NOMO-1 treated with dmso at 0.1 percent for 144 hours (cell line): ENCODE data around the gene CSNK1A1L.

Source experiments
- DNase-seq: peaks from one replicate; lab custom pipeline; 2025; ENCODE audit not compliant: unreplicated experiment; lab: John Stamatoyannopoulos, UW

Gene CSNK1A1L

DNA sequence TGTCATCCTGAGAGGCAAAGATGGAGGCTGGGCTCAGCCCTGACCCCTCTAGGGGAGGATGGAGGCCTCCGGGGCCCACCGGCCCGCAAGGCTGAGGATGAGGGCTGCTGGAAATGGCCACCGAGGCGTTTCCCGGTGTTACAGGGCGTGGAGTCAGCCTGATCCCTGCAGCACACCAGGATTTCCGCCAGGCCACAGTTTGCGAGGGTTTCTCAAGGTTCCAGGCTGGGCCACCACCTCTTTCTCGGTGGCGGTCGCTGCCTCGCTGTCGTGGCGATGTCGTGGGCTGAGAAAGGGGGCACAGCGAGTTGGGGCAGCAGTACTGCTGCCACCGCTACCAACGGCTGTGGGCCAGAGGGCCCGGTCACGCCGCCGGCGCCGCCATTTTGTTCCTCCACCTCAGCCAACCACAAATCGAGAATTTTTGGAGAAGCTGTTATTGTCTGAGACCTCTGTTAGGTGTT lies at the start of gene CSNK1A1L:
TSS of gene CSNK1A1L (minus strand) at position 414 of the 464 bp plus-strand sequence. CDS start at position 6, 408 bp downstream.
- DNase-seq, result no peak

DNA sequence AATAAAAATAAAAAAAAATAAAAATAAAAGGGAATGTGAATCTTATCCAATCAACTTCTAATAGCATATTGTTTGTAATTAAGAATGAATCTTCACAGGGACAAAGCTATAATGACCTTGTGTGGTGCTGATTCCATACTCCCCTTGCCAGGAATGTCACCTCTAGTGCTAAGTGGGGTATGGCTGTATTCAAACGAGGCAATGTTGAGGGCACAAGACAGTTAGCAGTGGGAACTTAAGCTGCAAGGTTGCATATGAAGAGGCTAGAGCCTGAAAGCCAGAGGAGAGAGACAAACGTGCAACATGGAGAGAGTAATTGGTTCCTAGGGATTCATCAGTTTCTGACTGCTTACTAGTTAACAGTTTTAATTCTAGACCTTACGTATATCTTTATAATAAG lies 43.9 kb upstream of the CSNK1A1L start:
- DNase-seq, result no peak

DNA sequence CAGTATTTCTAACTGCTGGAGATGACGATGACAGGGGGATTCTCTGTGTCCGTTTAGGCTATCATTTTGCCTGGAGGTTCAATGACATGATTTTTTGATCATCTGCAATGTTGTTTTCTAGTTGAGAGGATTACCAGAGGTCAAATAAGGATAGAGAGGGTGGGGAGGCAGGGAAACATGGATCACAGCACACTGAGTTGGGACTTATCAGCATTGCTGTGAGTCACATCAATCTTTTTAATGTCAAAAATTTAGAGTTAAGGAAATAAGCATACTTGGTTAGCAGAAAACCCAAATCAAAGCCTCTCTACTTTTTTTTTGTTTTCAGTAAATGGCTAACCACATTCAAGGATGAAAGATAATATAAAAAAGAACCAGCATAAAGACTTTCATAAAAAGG lies 43.0 kb upstream of the CSNK1A1L start:
- no peak for DNase-seq

DNA sequence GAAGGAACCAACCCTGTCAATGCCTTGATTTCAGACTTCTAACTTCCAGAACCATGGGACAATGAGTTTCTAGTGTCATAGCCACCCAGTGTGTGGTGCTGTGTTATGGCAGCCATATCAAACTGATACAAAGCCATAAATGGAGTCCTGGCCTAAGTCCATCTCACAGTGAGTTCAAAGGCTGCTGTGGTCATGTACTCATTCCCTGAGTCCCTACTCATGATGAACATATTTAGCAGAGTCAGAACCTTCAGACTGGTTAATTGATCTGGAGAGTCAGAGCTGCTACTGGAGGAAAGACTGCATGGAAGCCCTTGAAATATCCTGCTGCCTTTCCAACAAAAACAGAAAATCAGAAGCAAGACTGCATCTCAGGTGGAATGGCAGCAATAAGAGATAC lies 39.2 kb upstream of the CSNK1A1L start:
- DNase-seq, result no peak

DNA sequence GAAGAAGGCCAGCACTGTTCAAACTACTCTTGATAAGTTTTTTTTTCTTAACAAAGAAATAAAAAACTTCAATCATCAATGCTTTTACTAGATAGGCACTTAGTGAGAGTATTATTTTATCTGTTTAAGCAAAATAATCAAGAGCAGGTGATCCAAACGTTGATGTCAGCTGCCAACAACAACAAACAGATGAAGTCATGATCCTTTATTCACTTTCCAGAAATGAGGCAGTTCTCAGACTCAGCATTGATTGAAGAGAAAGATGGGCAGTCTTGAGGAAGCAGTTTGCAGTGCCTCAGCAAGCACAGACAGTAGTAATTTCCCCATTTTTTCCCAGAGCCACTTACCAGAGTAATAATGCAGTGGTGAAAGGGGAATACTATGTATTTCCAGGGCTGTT lies 38.4 kb upstream of the CSNK1A1L start:
- no peak for DNase-seq

DNA sequence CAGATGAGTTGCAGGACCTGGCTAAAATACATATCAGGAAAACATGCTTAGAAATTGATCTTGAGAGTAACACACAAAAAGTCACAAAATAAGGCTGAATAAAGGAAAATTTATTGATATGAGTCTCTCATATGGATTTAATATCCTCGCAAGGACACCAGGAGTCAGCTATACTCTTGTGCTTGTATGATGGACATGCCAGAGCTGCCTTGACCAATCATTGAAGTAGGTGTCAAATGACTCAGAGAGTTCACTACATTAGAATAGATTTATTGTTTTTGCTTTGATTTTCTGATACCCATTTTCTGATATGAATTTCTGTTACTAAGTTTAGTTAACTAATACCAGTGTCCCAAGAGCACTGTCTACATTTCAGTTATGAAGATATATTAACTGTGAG lies 37.4 kb upstream of the CSNK1A1L start:
- DNase-seq, result no peak

DNA sequence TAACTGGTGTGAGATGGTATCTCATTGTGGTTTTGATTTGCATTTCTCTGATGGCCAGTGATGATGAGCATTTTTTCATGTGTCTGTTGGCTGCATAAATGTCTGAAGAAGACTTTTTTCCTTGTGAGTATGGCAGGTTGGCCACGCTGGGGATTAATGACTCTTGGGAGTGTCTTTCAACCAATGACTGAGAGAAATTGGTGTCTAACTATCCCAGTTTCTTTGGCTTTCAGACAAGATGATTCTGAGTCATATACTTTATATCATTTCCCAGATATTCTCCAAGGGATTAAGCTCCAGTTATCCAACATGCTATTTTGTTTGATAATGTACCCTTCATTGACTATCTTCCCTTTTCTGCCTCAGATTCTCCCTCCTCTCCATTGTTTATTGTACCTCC lies 35.5 kb upstream of the CSNK1A1L start:
- no peak for DNase-seq

DNA sequence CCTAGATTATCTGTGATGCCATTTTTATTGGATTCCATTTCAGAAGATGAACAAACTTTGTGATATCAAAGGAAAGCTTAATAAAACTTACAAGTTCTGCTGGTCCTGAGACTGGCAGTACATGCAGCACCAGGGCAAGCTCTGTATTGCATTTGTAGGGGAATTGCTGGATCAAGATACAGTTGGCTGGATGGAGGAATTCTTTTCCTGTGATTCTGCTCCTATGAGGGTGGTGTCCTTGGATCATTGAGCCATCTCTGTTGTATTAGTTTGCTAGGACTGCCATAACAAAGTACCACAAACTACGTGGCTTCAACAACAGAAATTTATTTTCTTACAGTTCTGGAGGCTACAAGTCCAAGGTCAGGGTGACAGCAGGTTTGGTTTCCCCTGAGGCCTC lies 33.9 kb upstream of the CSNK1A1L start:
- no peak for DNase-seq

DNA sequence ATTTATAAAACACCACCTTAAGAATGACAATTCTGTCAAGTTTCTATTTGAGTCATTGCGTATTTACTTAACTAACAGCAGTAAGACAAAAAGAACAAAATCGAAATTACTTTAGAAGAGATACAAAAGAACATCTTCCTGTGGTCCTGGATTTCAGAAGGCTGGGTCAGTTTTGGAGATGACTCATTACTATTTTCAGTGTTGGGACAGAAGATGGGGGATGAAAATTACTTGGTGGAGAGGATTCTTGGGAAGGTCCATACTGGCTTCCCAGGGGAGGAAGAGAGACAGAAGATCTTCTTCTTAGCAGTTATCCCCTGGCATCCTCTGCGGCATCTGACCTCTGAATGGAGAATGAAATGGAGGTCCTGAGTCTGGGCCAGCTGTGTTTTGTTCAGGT lies 33.5 kb upstream of the CSNK1A1L start:
- DNase-seq, result no peak

DNA sequence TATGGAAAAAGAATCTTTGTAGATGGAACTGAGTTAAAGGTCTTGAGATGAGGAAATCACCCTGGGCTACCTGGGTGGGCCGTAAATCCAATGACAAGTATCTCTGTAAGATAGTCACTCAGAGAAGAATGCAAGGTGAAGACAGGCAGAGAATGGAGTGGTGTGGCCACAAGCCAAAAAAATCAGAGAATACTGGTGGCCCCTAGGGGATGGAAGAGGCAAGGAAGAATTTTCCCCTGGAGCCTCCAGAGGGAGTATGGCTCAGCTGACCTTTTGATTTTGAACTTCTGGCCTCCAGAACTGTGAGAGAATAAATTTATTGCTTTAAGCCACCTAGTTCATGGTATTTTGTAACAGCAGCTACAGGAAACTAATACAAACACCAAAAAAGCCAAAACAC lies 32.7 kb upstream of the CSNK1A1L start:
- no peak for DNase-seq

DNA sequence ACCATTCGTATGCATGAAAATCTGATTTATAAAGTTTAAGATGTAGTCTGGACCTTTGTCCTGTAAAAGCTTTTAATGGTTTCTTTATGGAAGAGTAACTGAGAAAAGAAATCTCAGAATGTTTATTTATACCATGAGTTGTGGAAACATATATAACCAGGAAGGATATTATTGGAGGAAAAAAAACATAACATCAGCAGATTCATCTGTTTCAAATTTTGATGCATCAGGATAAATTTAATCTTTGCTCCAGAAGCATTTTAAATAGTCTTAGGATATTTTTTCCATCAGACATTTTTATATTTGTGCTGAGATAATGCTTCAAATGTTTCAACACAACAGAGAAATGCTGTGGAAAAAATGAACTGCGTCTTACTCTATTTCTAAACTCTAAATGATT lies 31.2 kb upstream of the CSNK1A1L start:
- DNase-seq, result no peak

DNA sequence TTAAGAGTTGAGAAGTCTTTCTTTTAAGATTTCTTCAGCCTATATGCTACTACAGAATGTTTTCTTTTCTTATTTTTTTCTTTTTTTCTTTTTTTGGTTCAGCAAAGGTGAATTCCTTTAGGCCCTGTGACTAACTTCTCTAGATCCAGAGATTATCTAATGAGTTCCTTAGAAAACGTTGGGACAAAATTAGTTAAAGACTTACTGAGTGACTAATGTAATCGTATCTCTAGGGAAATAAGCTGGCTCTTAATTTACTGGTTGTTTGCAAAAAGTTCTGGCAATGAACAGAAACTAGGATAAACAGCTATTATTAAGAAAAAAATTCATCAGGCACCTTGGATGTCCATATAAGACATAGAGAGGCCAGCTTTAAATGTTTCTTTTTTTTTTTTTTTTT lies 30.7 kb upstream of the CSNK1A1L start:
- no peak for DNase-seq

DNA sequence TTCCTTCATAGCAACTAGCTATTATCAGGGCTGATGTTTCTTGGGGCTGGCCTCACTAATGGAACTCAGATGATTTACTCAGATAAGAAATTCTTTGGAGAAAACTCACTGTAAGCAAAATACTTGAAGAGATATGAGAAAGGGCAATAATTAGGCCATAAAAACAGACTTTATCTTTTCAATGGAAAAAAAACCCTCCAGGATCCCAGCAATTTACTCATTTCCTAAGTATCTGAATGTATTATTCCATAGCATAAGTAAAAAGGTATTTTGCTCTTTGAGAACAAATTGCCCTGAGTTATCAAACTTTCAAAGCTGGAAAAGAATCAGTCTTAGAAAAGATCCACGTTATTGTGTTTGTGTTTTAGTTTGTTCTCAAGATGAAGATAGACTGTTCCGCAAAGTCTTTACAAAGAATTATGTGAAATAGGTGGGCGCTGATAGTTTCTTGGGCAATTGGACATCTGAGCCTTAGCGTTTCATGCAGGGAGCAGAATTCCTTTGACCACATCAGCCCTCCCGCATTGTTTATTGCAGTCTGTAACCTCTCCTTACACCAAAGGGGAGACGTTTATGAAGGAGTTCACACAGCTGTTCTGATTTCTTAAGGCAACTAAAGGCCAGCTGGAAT lies 29.1 kb upstream of the CSNK1A1L start:
- DNase-seq, result no peak

DNA sequence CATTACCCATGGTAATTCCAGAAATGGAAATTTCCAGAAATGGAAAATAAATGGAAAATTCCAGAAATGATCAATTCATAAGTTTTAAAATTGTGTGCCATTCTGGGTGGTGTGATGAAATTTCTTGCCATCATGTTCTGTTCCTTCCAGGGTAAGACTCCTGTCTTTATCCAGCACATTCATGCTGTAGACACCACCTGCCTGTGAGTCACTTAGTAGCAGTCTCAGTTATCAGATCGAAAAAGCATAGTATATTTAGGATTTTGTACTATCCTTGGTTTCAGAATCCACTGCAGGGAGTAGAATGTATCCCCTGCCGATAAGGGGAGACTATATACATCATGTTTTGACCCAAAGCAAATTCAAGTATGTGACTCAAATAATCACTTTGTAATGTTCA lies 26.7 kb upstream of the CSNK1A1L start:
- DNase-seq, result no peak

DNA sequence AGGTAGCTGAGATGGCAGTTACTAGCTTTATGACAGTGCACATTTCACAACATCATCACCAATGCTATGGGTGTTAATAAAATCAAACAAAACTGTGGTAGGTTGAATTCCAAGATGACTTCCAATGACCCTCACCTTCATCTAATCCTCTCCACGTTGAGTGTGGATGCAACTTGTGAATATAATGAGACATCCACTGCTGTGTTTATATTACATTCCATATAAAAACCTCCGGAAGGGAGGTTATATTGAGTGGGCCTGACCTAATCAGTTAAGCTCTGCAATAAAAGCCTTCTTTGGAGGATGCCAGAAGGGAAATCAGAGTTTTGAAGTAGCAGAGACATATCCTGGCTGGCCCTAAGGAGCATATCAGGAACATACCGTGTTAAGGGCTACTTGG lies 25.6 kb upstream of the CSNK1A1L start:
- DNase-seq, result no peak

DNA sequence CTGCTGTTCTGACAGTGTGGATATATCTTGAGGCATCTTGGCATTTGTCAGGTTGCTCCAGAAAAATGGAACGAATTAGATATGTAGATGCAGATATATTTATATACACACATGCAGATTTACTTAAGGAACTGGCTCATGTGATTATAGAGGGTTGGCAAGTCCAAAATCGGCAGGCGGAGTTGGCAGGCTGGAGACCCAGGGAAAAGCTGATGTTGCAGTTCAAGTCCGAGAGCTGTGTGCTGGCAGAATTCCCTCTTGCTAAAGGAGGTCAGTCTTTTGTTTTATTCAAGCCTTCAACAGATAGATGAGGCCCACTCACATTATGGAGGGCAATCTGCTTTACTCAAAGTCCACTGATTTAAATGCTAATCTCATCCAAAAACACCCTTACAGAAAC lies 24.4 kb upstream of the CSNK1A1L start:
- no peak for DNase-seq

DNA sequence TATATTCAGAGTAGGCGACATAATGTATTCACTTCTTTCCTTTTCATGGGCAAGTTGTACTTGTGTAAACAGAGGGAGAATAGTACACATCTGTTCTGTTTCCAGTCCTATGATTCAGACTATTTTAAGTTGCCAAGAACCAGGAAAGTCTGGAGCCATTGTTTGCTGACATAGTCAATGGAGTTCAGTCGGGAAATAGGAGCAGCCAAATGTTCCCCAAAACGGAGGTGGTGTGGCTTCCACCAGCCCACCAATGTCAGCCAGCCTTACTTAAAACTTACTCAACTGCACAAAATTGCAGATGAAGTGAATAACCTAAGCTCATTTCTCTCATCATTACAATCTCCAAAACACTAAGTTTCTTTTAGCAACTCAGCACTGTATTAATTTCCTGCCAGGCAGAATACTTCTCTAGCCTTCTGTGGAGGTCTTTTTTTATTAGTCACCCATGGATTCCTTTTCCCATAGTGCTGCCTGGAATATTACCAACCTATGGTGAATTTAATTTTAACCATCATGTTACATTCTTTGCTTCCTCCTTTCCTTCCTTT lies 22.3 kb upstream of the CSNK1A1L start:
- no peak for DNase-seq

DNA sequence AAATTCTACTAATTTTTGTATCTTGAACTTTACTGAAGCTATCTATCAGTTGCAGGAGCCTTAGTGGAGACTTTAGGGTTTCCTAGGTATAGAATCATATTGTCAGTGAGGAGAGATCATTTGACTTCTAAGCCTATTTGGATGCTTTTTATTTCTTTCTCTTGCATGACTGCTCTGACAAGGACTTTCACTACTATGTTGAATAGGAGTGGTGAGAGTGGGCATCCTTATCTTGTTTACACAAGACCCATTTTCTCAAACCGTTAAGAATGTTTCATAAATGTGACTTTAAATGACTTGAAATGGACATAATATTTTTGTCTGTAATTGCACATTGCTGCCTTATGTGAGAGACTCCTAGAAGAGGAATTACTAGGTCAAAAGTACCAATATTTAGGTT lies 17.9 kb upstream of the CSNK1A1L start:
- no peak for DNase-seq

DNA sequence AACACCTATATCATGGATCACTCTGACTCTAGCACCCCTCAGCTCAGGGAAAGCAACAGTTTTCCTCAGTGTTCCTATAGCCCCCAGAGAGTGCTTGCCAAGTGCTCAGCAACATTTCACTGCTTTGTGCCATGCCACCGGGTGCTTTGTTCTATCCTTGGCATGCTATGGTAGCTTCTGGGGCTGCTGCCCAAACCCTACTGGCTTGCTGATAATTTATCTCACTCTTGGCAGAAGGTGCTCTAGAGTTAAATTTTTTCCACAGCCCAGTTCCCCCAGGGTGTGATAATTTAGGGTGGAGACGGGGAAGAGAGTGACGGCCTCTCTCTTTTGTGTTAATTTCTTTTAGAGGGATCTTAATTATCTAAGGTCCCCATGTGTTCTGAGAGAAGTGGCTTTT lies 12.6 kb upstream of the CSNK1A1L start:
- no peak for DNase-seq

DNA sequence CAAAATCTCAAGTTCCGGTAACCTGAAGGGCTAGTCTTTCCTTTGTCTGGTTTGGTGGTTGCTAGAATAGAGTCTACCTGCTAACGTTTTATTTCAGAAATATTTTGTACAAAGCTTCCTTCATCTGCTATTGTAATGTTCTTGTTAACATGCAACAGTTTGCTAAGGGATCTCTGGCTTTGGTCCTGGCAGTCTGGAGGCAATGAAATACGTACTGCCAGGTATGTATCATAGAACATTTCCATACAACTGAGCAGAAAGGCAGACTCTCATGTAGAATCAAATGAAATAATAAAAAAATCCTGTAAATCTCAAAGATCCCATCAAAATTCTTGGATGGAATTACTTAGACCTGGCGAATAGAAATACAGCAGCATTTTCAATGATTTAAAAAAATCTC lies 8.8 kb upstream of the CSNK1A1L start:
- no peak for DNase-seq

DNA sequence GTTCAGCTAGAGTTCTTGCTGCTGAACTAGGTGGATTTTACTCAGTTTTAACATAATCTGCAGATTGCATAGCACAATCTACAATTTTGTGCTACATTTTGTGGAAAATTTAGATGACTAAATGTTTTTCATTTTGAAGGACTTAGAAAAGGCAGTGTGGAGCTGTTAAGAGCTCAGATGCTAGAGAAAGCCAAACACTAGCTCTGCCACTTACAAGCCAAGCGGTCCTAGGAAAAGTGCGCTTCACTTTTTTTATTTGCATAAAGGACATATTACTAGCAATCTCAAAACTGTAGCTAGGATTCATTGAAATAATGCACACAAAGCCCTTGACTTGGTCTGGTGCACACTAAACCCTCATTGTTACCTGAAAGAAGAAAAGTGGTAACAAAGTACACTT lies 8.1 kb upstream of the CSNK1A1L start:
- DNase-seq, result no peak

DNA sequence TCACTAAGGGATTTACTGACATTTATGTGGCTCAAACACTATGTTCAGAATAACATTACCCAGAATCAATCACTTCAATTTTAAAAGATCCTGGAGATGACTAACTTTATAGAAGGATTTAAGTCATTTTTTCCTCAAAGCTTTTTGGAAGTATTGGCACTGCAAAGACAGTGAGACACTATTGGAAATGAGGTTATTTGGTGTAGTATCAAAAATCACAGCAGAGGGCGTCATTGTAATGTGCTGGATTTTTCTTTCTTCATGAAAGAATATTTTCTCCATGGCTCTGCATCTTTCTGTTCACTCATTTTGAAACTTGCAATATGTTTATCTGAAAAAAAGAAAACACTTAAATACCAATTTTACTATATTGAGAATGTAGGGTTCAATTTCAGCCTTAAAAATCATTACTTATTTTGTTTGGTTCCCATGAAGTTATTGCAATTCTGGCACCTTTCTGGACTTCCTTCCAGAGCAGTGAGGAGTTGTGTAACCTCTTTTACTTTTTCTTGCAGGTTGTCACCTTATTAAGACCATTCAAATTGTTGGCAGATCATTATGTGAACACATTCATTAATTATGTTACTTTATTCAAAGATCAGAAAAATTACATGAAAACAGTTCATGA lies 3.7 kb upstream of the CSNK1A1L start:
- DNase-seq, result no peak

DNA sequence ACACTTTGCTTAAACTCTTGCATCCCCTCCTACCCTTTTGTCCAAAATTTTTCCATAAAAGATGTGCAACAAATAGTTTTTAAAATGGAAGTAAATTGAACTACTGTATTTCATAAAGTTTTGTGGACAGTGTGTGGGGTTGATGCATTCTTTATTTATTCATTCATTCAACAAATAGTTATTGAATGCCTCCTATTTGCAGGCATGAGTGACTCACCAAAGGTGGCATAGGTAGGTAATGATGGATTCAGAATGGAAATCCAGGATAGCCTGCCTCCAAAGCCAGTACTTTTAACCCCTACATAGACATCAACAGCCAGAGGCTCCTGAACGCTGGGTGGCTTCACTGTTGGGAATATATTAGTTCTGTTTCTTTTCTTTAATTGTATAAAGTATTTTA lies 2.4 kb upstream of the CSNK1A1L start:
- DNase-seq, result no peak
